Measurements from ENCODE around the gene CRYGS.
"Not testable (repeated sequence)": the region's sequence is repeated elsewhere in the genome, so short reads cannot be mapped to it uniquely, and the experiment has no call there.

- TF ChIP-seq POLR2A, CTCF (IDR thresholded peaks at IDR 0.05): not testable (repeated sequence)
These were observed 42.1 kb upstream of the CRYGS start for GRCh38 chr3:186586245-186586644.

All from esophagus squamous epithelium (tissue), 4 donors.